Skeletal muscle cell (primary cell): Measurements from ENCODE around the gene MGST1.

Experiments used
- DNase-seq: peaks from one replicate; pipeline ENCODE4 v3.0.0-alpha.2; 2010; ENCODE audit warnings: low read depth
- H3K4me3 ChIP-seq: 2 replicates; pipeline ENCODE4 v1.5.1; 2011; ENCODE audit warnings: low read depth, mild to moderate bottlenecking, control low read depth, low read length, moderate library complexity

MGST1 gene

GRCh38 chr12:16347391-16348298, at the start of gene MGST1:
TSS of gene MGST1 (plus strand) at chr12:16347645. CDS start at chr12:16354253, 6,608 bp downstream.
- peak within 1 kb of the TSS; percentile 56 for H3K4me3 ChIP-seq

GRCh38 chr12:16299403-16299802, 48.0 kb upstream of the MGST1 start:
- DNase-seq = peak; percentile 48
- no peak overlapping the region for H3K4me3 ChIP-seq

More at GRCh38 chr12:16347391-16348298, at the start of gene MGST1:
- DNase-seq = no peak

GRCh38 chr12:16300122-16300521, 47.3 kb upstream of the MGST1 start:
- DNase-seq = peak; percentile 39

GRCh38 chr12:16300736-16301135, 46.7 kb upstream of the MGST1 start:
- H3K4me3 ChIP-seq = no peak overlapping the region
- DNase-seq = peak; percentile 39

More at GRCh38 chr12:16300122-16300521, 47.3 kb upstream of the MGST1 start:
- no peak overlapping the region for H3K4me3 ChIP-seq

- H3K4me3 ChIP-seq = no peak overlapping the region
- DNase-seq = no peak
These were observed 43.5 kb upstream of the MGST1 start for GRCh38 chr12:16303939-16304338.

GRCh38 chr12:16307856-16308475, 39.5 kb upstream of the MGST1 start:
- no peak overlapping the region for H3K4me3 ChIP-seq
- DNase-seq = no peak

- H3K4me3 ChIP-seq = no peak overlapping the region
- DNase-seq = no peak
These were observed 36.5 kb upstream of the MGST1 start for GRCh38 chr12:16310934-16311333.

GRCh38 chr12:16323010-16323409, 24.4 kb upstream of the MGST1 start:
- no peak for DNase-seq
- no peak overlapping the region for H3K4me3 ChIP-seq

GRCh38 chr12:16323638-16324037, 23.8 kb upstream of the MGST1 start:
- H3K4me3 ChIP-seq = no peak overlapping the region
- DNase-seq = no peak

- no peak for DNase-seq
- H3K4me3 ChIP-seq = no peak overlapping the region
These were observed 23.2 kb upstream of the MGST1 start for GRCh38 chr12:16324272-16324671.

GRCh38 chr12:16324772-16325171, 22.7 kb upstream of the MGST1 start:
- H3K4me3 ChIP-seq = no peak overlapping the region
- DNase-seq = no peak

- no peak for DNase-seq
- H3K4me3 ChIP-seq = no peak overlapping the region
These were observed 22.0 kb upstream of the MGST1 start for GRCh38 chr12:16325426-16325825.

GRCh38 chr12:16327963-16328362, 19.5 kb upstream of the MGST1 start:
- H3K4me3 ChIP-seq = no peak overlapping the region
- no peak for DNase-seq

GRCh38 chr12:16329594-16329993, 17.9 kb upstream of the MGST1 start:
- no peak for DNase-seq
- no peak overlapping the region for H3K4me3 ChIP-seq

- no peak for DNase-seq
- H3K4me3 ChIP-seq = no peak overlapping the region
These were observed 16.9 kb upstream of the MGST1 start for GRCh38 chr12:16330560-16330959.

GRCh38 chr12:16331998-16332397, 15.4 kb upstream of the MGST1 start:
- H3K4me3 ChIP-seq = no peak overlapping the region

GRCh38 chr12:16335838-16336237, 11.6 kb upstream of the MGST1 start:
- DNase-seq = no peak
- H3K4me3 ChIP-seq = no peak overlapping the region

More at GRCh38 chr12:16331998-16332397, 15.4 kb upstream of the MGST1 start:
- DNase-seq = no peak

GRCh38 chr12:16344269-16344668, 3.2 kb upstream of the MGST1 start:
- no peak for DNase-seq
- H3K4me3 ChIP-seq = no peak overlapping the region

- DNase-seq = no peak
- H3K4me3 ChIP-seq = no peak overlapping the region
These were observed 2.3 kb upstream of the MGST1 start for GRCh38 chr12:16345105-16345504.

GRCh38 chr12:16346958-16347357, 487 bp upstream of the MGST1 start:
- H3K4me3 ChIP-seq = peak overlapping the region; percentile 56
- DNase-seq = no peak
